OCI-LY3 (cell line): ENCODE results near the gene C16orf92.

Experiments
- H2AFZ ChIP-seq: fragments of 200-600, 300-600 bp; shearing (Covaris generic); 2 replicates; pipeline ENCODE4 v1.6.0; 2014; ENCODE audit warnings: antibody characterized with exemption, low read depth, low read length
- H3K27ac ChIP-seq: fragments of 200-600, 300-600 bp; sonication (generic); 2 replicates; pipeline ENCODE4 v1.5.1; 2014; ENCODE audit warnings: mild to moderate bottlenecking, low read length, moderate library complexity, mixed read lengths
- H3K27me3 ChIP-seq: fragments of 200-600, 300-600 bp; sonication (generic); 2 replicates; pipeline ENCODE4 v1.6.1; 2014; ENCODE audit warnings: low read depth, low read length, mixed read lengths
- H3K36me3 ChIP-seq: fragments of 200-600, 300-600 bp; sonication (generic); replicated peaks from 2 replicates; pipeline ENCODE3; 2014; ENCODE audit warnings: low read depth, low read length, mixed read lengths
- H3K4me1 ChIP-seq: fragments of 300-600, 200-600 bp; sonication (generic); 2 replicates; pipeline ENCODE4 v1.6.1; 2014; ENCODE audit warnings: low read length, mixed read lengths
- H3K4me2 ChIP-seq: fragments of 200-600, 300-600 bp; sonication (generic); 2 replicates; pipeline ENCODE4 v1.6.1; 2014; ENCODE audit warnings: low read length, mixed read lengths
- H3K4me3 ChIP-seq: fragments of 300-600, 200-600 bp; sonication (generic); 2 replicates; pipeline ENCODE4 v1.5.1; 2014; ENCODE audit warnings: antibody characterized with exemption, mild to moderate bottlenecking, low read length, moderate library complexity
- H3K79me2 ChIP-seq: fragments of 300-600, 200-600 bp; shearing (Covaris generic); 2 replicates; pipeline ENCODE4 v1.6.1; 2014; ENCODE audit warnings: mild to moderate bottlenecking, low read length, mixed read lengths
- H3K9ac ChIP-seq: fragments of 300-600, 200-600 bp; shearing (Covaris generic); 2 replicates; pipeline ENCODE4 v1.6.0; 2014; ENCODE audit warnings: mild to moderate bottlenecking, low read length, moderate library complexity
- H3K9me3 ChIP-seq: fragments of 200-600, 300-600 bp; shearing (Covaris generic); 2 replicates; pipeline ENCODE4 v1.6.1; 2014; ENCODE audit warnings: low read length, mixed read lengths; ENCODE audit not compliant: insufficient read depth
- H4K20me1 ChIP-seq: fragments of 200-600, 300-600 bp; sonication (generic); 2 replicates; pipeline ENCODE4 v1.6.1; 2016; ENCODE audit warnings: low read length, mixed read lengths; ENCODE audit not compliant: insufficient read depth
- EZH2phosphoT487 ChIP-seq: fragments of 200-600 bp; shearing (Covaris generic); IDR thresholded peaks from 2 replicates; pipeline ENCODE4 v1.6.1; 2018; ENCODE audit warnings: antibody characterized with exemption, mixed run types, low read depth
- TF ChIP-seq, protein P1 (sequence below): fragments of 200-600, 300-600 bp; sonication (generic); IDR thresholded peaks from 2 replicates; pipeline ENCODE4 v1.5.1; 2014; ENCODE audit warnings: antibody characterized with exemption, low read length, low read depth

C16orf92 gene

DNA sequence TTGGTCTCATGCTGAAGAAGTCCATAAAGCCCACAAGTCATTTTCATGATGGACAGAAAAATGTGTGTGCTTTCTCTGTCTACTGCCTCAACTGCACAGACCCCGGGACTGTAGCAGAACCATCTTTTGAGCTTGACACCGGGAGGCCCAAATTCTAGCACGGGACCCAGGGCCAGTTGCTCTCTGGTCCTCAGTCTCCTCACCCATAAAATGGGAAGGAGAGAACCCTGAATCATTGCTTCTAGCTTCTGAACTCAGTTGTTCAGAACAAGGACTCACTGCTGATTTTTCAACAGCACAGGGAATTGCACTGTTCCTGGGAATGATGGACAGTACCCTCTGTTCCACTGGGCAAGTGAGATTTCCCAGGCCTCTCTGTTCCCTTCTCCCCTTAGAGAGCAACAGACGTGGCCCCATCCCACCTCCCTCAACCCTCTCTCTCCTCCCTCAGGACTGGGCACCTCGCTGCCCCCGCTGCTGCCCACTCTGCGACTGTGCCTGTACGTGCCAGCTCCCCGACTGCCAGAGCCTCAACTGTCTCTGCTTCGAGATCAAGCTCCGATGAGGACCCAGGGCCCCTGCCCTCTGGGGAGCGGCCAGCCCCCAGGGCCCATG, 40.4 kb downstream of the C16orf92 start:
- TF ChIP-seq EZH2phosphoT487, result no peak
- TF ChIP-seq, protein P1, sequence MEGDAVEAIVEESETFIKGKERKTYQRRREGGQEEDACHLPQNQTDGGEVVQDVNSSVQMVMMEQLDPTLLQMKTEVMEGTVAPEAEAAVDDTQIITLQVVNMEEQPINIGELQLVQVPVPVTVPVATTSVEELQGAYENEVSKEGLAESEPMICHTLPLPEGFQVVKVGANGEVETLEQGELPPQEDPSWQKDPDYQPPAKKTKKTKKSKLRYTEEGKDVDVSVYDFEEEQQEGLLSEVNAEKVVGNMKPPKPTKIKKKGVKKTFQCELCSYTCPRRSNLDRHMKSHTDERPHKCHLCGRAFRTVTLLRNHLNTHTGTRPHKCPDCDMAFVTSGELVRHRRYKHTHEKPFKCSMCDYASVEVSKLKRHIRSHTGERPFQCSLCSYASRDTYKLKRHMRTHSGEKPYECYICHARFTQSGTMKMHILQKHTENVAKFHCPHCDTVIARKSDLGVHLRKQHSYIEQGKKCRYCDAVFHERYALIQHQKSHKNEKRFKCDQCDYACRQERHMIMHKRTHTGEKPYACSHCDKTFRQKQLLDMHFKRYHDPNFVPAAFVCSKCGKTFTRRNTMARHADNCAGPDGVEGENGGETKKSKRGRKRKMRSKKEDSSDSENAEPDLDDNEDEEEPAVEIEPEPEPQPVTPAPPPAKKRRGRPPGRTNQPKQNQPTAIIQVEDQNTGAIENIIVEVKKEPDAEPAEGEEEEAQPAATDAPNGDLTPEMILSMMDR, result no peak
- H3K4me3 ChIP-seq, result peak overlapping the region; percentile 94
- peak overlapping the region; percentile 43; the same call in 1 of the 2 replicates for H2AFZ ChIP-seq
- H3K79me2 ChIP-seq, result peaks cover 45% of the 10 kb centered on the region
- H3K4me1 ChIP-seq, result peaks cover 18% of the 10 kb centered on the region
- peak overlapping the region; percentile 92 for H3K9ac ChIP-seq
- peaks cover 23% of the 10 kb centered on the region for H4K20me1 ChIP-seq
- peak overlapping the region; percentile 92 for H3K27ac ChIP-seq
- peak overlapping the region; percentile 86 for H3K4me2 ChIP-seq
- no peaks in the 10 kb centered on the region for H3K27me3 ChIP-seq
- peaks cover 24% of the 10 kb centered on the region for H3K36me3 ChIP-seq
- H3K9me3 ChIP-seq, result no peaks in the 10 kb centered on the region

DNA sequence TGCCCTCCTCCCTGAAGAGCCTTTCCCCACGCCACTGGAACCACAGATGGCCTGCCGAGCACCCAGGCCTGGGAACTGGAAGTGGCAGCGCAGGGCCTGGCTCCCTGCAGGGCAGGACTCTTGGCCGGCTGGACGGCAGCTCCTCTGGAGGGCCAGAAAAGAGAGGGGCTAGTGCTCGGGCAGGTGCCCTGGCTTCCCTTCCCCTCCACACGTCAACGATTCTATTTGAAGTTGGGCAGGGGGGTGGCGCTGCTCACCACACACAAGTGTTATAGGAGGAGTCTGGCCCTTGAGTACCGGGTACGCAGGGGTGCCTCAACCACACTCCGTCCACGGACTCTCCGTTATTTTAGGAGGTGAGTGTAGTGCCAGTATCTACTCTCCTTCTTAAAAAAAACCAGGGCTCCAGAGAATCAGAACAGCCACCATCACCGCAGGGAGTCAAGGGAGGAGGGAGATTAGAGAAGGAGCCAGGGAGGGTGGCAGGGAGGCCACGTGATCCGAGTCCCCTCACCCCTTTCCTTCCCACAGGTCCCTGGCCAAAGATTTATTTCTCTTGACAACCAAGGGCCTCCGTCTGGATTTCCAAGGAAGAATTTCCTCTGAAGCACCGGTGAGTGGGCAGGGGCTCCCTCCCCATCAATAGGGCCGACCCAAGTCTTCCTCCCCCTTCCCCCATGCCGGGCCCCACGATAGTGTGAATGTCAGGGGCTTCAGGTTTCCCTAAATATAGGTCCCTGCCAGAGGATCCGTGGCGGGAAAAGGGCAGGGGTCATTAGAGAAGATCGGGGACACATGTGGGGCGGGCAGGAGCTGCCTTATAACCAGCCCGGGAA, 41.1 kb downstream of the C16orf92 start:
- Histone ChIP-seq H3K9me3 (no peaks in the 10 kb centered on the region), H3K36me3 (peaks cover 32% of the 10 kb centered on the region), H3K79me2 (peaks cover 52% of the 10 kb centered on the region), H3K9ac (peak overlapping the region; percentile 92), H3K4me1 (peaks cover 18% of the 10 kb centered on the region), H3K4me3 (peak overlapping the region; percentile 94), H3K4me2 (peak overlapping the region; percentile 86), H3K27me3 (no peaks in the 10 kb centered on the region), H3K27ac (peak overlapping the region; percentile 92), H2AFZ (peak overlapping the region; percentile 43; the same call in 1 of the 2 replicates), H4K20me1 (peaks cover 30% of the 10 kb centered on the region)
- TF ChIP-seq, protein P1, result peak; percentile 62
- TF ChIP-seq EZH2phosphoT487, result no peak

DNA sequence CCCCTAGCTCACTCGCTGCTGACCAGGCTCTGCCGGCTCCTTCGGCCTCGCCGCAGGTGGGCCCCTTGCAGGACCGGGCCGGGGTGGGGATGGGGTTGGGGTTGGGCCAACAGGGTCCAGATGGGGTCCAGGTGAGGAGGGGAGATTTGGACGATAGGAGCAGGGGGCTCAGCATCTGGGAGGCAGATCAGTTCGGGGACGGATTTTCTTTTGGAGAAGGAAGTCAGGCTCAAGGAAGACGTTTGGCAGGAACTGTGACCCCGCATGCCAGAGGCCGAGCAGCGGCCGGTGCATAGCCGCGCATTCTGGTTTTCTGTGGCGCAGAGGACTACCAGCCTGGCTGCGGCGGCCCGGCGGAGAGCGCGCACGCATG, 41.7 kb downstream of the C16orf92 start:
- Histone ChIP-seq H3K36me3 (peaks cover 38% of the 10 kb centered on the region), H3K27ac (peak overlapping the region; percentile 92), H3K79me2 (peaks cover 58% of the 10 kb centered on the region), H3K9ac (peak overlapping the region; percentile 92), H3K4me3 (peak overlapping the region; percentile 94), H3K4me2 (peak overlapping the region; percentile 86), H3K27me3 (no peaks in the 10 kb centered on the region), H3K4me1 (peaks cover 18% of the 10 kb centered on the region), H4K20me1 (peaks cover 36% of the 10 kb centered on the region), H2AFZ (no peak overlapping the region), H3K9me3 (no peaks in the 10 kb centered on the region)
- no peak for TF ChIP-seq EZH2phosphoT487
- TF ChIP-seq, protein P1, result no peak
